HepG2 (cell line): ENCODE results near the gene RHOBTB3. TPM values are rescaled to one million over a fixed set of nuclear protein-coding genes. Genes with fewer than 3 reads are reported as not detected.

Source experiments
- AHDC1 ChIP-seq: sonication (generic); formaldehyde crosslinking; IDR thresholded peaks from 2 replicates; pipeline ENCODE4 v1.5.1; 2020; ENCODE audit warnings: mild to moderate bottlenecking, missing genetic modification reagents, borderline replicate concordance
- BCL3 ChIP-seq: sonication (generic); formaldehyde crosslinking; IDR thresholded peaks from 2 replicates; pipeline ENCODE4 v1.5.1; 2020; ENCODE audit warnings: mild to moderate bottlenecking, missing genetic modification reagents, moderate library complexity
- CREB3 ChIP-seq: sonication (generic); formaldehyde crosslinking; IDR thresholded peaks from 2 replicates; pipeline ENCODE4 v1.5.0; 2020; ENCODE audit warnings: missing genetic modification reagents
- CREM ChIP-seq, 2 experiments: sonication (generic) in 1 of 2; formaldehyde crosslinking in 1 of 2; IDR thresholded peaks; 2 replicates each; pipeline versions ENCODE4 v1.4.0 to v1.6.1; 2016 to 2020; ENCODE audit warnings: antibody characterized with exemption in 1 of 2, mild to moderate bottlenecking in 1 of 2, missing genetic modification reagents in 1 of 2
- ELF1 ChIP-seq: sonication (generic); formaldehyde crosslinking; IDR thresholded peaks from 2 replicates; pipeline ENCODE4 v1.4.0; 2020; ENCODE audit warnings: missing genetic modification reagents
- ETS1 ChIP-seq: sonication (generic); formaldehyde crosslinking; IDR thresholded peaks from 2 replicates; pipeline ENCODE4 v1.4.0; 2020; ENCODE audit warnings: missing genetic modification reagents
- HNF4A ChIP-seq: sonication (generic); formaldehyde crosslinking; IDR thresholded peaks from 2 replicates; pipeline ENCODE4 v1.4.0; 2020; ENCODE audit warnings: missing genetic modification reagents
- MAX ChIP-seq: IDR thresholded peaks from 2 replicates; pipeline ENCODE4 v1.6.1; 2012; ENCODE audit warnings: inconsistent platforms
- WIZ ChIP-seq: sonication (generic); formaldehyde crosslinking; IDR thresholded peaks from 2 replicates; pipeline ENCODE4 v1.5.1; 2020; ENCODE audit warnings: mild to moderate bottlenecking, missing genetic modification reagents
- ZBTB7A ChIP-seq: sonication (generic); formaldehyde crosslinking; IDR thresholded peaks from 2 replicates; pipeline ENCODE4 v1.8.0; 2022; ENCODE audit warnings: mild to moderate bottlenecking, missing genetic modification reagents
- ZFP1 ChIP-seq: IDR thresholded peaks from 2 replicates; pipeline ENCODE4 v1.6.1; 2016
- ZNF329 ChIP-seq: sonication (generic); formaldehyde crosslinking; IDR thresholded peaks from 2 replicates; pipeline ENCODE4 v1.9.0; 2021; ENCODE audit warnings: low read depth, mild to moderate bottlenecking, missing genetic modification reagents
- ZNF597 ChIP-seq: sonication (generic); formaldehyde crosslinking; IDR thresholded peaks from 2 replicates; pipeline ENCODE4 v1.5.0; 2020; ENCODE audit warnings: missing genetic modification reagents
- ZNF691 ChIP-seq: sonication (generic); formaldehyde crosslinking; IDR thresholded peaks from 2 replicates; pipeline ENCODE4 v1.4.0; 2020; ENCODE audit warnings: missing genetic modification reagents, low read depth, mild to moderate bottlenecking, borderline replicate concordance
- ZSCAN30 ChIP-seq: sonication (generic); formaldehyde crosslinking; IDR thresholded peaks from 2 replicates; pipeline ENCODE4 v1.5.0; 2020; ENCODE audit warnings: mild to moderate bottlenecking, missing genetic modification reagents
- polyA plus RNA-seq, 8 experiments: library from polyadenylated mRNA; depleted of rRNA in 3 of 8; stranded (reverse) in 7 of 8; unstranded in 1 of 8; fragments of >200 nt; fragmentation: Illumina TruSeq in 4 of 8; extraction: Trizol in 4 of 8; gene quantifications; 2 replicates each; pipeline versions ENCODE4 v1.2.1 to v1.2.3, GENCODE V29; 2011 to 2016; ENCODE audit warnings: low read depth in 4 of 8, missing spikeins in 1 of 8, mixed read lengths in 1 of 8; ENCODE audit not compliant: insufficient read depth in 1 of 8
- total RNA-seq, 5 experiments: library from RNA; depleted of rRNA; stranded (reverse); fragments of >200 nt; fragmentation: Illumina TruSeq; extraction: Trizol; gene quantifications; 2 replicates each; pipeline ENCODE4 v1.2.3, GENCODE V29; 2016; ENCODE audit warnings: low read depth in 1 of 5

Gene RHOBTB3
- total and polyA plus RNA-seq, 2 of the 13 experiments (the other 11 are each of a cell fraction or from before 2014, with no cell fraction given): 31.6 to 35.4 TPM

- no peak for TF ChIP-seq CREB3 (CRISPR knock-in tag)
- no peak for TF ChIP-seq BCL3 (CRISPR knock-in tag)
- TF ChIP-seq HNF4A (CRISPR knock-in tag): 0 out of 2 replicates have a peak, but pooled peaks have one; percentile 32
- TF ChIP-seq ZFP1: no peak
- no peak for TF ChIP-seq ETS1 (CRISPR knock-in tag)
- TF ChIP-seq ZNF597 (CRISPR knock-in tag): no peak
- no peak for TF ChIP-seq ZNF691 (CRISPR knock-in tag)
- TF ChIP-seq ZBTB7A (CRISPR knock-in tag): no peak
- TF ChIP-seq CREM (IDR thresholded peaks at IDR 0.05): peak; percentile 34; the same call in 1 of the 2 replicates
- TF ChIP-seq CREM (CRISPR knock-in tag; IDR thresholded peaks at IDR 0.05): no peak
- TF ChIP-seq MAX: peak; percentile 81
- TF ChIP-seq ELF1 (CRISPR knock-in tag): peak; percentile 39; the same call in 1 of the 2 replicates
- no peak for TF ChIP-seq ZSCAN30 (CRISPR knock-in tag)
- peak; percentile 67; the same call in 1 of the 2 replicates for TF ChIP-seq AHDC1 (CRISPR knock-in tag)
- no peak for TF ChIP-seq ZNF329 (CRISPR knock-in tag)
- no peak for TF ChIP-seq WIZ (CRISPR knock-in tag)
These were observed 92.8 kb downstream of the RHOBTB3 start (continued) for GRCh38 chr5:95823738-95824609.
